ENCODE results near the gene ZNF593OS.

Gene ZNF593OS

GRCh38 chr1:26191739-26192138 lies 20.1 kb upstream of the ZNF593OS start:
- peak; percentile 61 for DNase-seq (ENCODE audit: low spot score)
- TF ChIP-seq CTCF (IDR thresholded peaks at IDR 0.05; ENCODE audit: extremely low read depth, missing control alignments), result no peak

- no peak for DNase-seq (ENCODE audit: low spot score)
- TF ChIP-seq CTCF (IDR thresholded peaks at IDR 0.05; ENCODE audit: extremely low read depth, missing control alignments), result no peak
Measured at GRCh38 chr1:26190373-26190987, 18.8 kb upstream of the ZNF593OS start, which contains the start of gene CATSPER4. Gene CATSPER4 (plus strand): TSS chr1:26190602. CDS start chr1:26190628, 26 bp downstream.

- no peak for TF ChIP-seq CTCF (IDR thresholded peaks at IDR 0.05; ENCODE audit: extremely low read depth, missing control alignments)
Measured at GRCh38 chr1:26189751-26190275, 18.2 kb upstream of the ZNF593OS start.

GRCh38 chr1:26189331-26189730 lies 17.7 kb upstream of the ZNF593OS start:
- TF ChIP-seq CTCF (IDR thresholded peaks at IDR 0.05; ENCODE audit: extremely low read depth, missing control alignments), result no peak
- no peak for DNase-seq (ENCODE audit: low spot score)

More at GRCh38 chr1:26189751-26190275, 18.2 kb upstream of the ZNF593OS start:
- no peak for DNase-seq (ENCODE audit: low spot score)

GRCh38 chr1:26188477-26188876 lies 16.8 kb upstream of the ZNF593OS start:
- TF ChIP-seq CTCF (IDR thresholded peaks at IDR 0.05; ENCODE audit: extremely low read depth, missing control alignments), result no peak
- DNase-seq (ENCODE audit: low spot score), result no peak

- TF ChIP-seq CTCF (IDR thresholded peaks at IDR 0.05; ENCODE audit: extremely low read depth, missing control alignments), result no peak
- no peak for DNase-seq (ENCODE audit: low spot score)
Measured at GRCh38 chr1:26187882-26188281, 16.2 kb upstream of the ZNF593OS start.

- no peak for TF ChIP-seq CTCF (IDR thresholded peaks at IDR 0.05; ENCODE audit: extremely low read depth, missing control alignments)
Measured at GRCh38 chr1:26184883-26185282, 13.3 kb upstream of the ZNF593OS start.

More at GRCh38 chr1:26184883-26185282, 13.3 kb upstream of the ZNF593OS start:
- peak; percentile 16 for DNase-seq (ENCODE audit: low spot score)
